T-helper 2 cell (primary cell): Measurements from ENCODE around the gene ORC4.
"Not testable (repeated sequence)": the region's sequence is repeated elsewhere in the genome, so short reads cannot be mapped to it uniquely, and the experiment has no call there.

ENCODE experiments used
- DNase-seq, 5 experiments: peaks; one replicate each; pipeline versions ENCODE4 v3.0.0 to v3.0.0-alpha.2; 2012 to 2022

ORC4 gene

GRCh38 chr2:148013876-148014275 is 6.7 kb downstream of the ORC4 start:
- no peak for DNase-seq

GRCh38 chr2:148008411-148008810 is 12.1 kb downstream of the ORC4 start:
- not testable (repeated sequence) for DNase-seq

- no peak for DNase-seq
Measured at GRCh38 chr2:148007219-148007900, 13.2 kb downstream of the ORC4 start.

GRCh38 chr2:148006249-148007007 is 14.1 kb downstream of the ORC4 start:
- DNase-seq = no peak

- not testable (repeated sequence) for DNase-seq
Measured at GRCh38 chr2:148002420-148002819, 18.1 kb downstream of the ORC4 start.

GRCh38 chr2:148000095-148000494 is 20.4 kb downstream of the ORC4 start:
- no peak for DNase-seq

- DNase-seq = no peak
Measured at GRCh38 chr2:147999126-147999525, 21.4 kb downstream of the ORC4 start.

GRCh38 chr2:147998203-147998602 is 22.3 kb downstream of the ORC4 start:
- no peak for DNase-seq

- DNase-seq = no peak
Measured at GRCh38 chr2:147996828-147997227, 23.7 kb downstream of the ORC4 start.

- DNase-seq = not testable (repeated sequence)
Measured at GRCh38 chr2:147994965-147995364, 25.6 kb downstream of the ORC4 start.

GRCh38 chr2:147989809-147990403 is 30.6 kb downstream of the ORC4 start:
- DNase-seq = peak in 2 of 5 experiments; percentile 19 to 50

GRCh38 chr2:147989102-147989501 is 31.4 kb downstream of the ORC4 start:
- DNase-seq = no peak

GRCh38 chr2:147980940-147981528 is 39.5 kb downstream of the ORC4 start:
- DNase-seq = no peak

- no peak for DNase-seq
Measured at GRCh38 chr2:147977679-147978078, 42.9 kb downstream of the ORC4 start.

GRCh38 chr2:147976102-147976501 is 44.4 kb downstream of the ORC4 start:
- DNase-seq = no peak

GRCh38 chr2:147968571-147968970 is 52.0 kb downstream of the ORC4 start:
- no peak for DNase-seq

- no peak for DNase-seq
Measured at GRCh38 chr2:147952118-147952517, 68.4 kb downstream of the ORC4 start.

GRCh38 chr2:147945660-147946059 is 74.9 kb downstream of the ORC4 start:
- DNase-seq = no peak

- DNase-seq = no peak
Measured at GRCh38 chr2:147939313-147939712, 81.2 kb downstream of the ORC4 start.

GRCh38 chr2:147937744-147938349 is 82.7 kb downstream of the ORC4 start:
- DNase-seq = peak in 2 of 5 experiments; percentile 6 to 32

- no peak for DNase-seq
Measured at GRCh38 chr2:147934881-147935620, 85.5 kb downstream of the ORC4 start.

GRCh38 chr2:147933931-147934330 is 86.6 kb downstream of the ORC4 start:
- DNase-seq = no peak
